NCI-H187 treated with DMSO at 0.1 percent for 48 hours (cell line): Measurements from ENCODE around the gene CTNNBIP1.
A peak's percentile ranks its signal among the peaks of the same experiment; 100 is the strongest.
"Not testable (repeated sequence)": the region's sequence is repeated elsewhere in the genome, so short reads cannot be mapped to it uniquely, and the experiment has no call there.

Experiments
- DNase-seq: peaks from one replicate; lab custom pipeline; 2025; lab: John Stamatoyannopoulos, UW

CTNNBIP1 gene

GRCh38 chr1:9910076-9910422 is at the start of gene CTNNBIP1:
Gene CTNNBIP1, minus strand, starts transcription at chr1:9910269. Its CDS starts 38,205 bp downstream, at chr1:9872064.
- no peak for DNase-seq

- DNase-seq, result no peak
Measured at GRCh38 chr1:9957726-9958125, 47.7 kb upstream of the CTNNBIP1 start.

- no peak for DNase-seq
Measured at GRCh38 chr1:9946315-9946714, 36.2 kb upstream of the CTNNBIP1 start.

- DNase-seq, result peak; percentile 50
Measured at GRCh38 chr1:9942939-9943788, 33.1 kb upstream of the CTNNBIP1 start, which contains the start of the genes LZIC and NMNAT1. Gene LZIC, minus strand, starts transcription at chr1:9943391. Its CDS starts 6,772 bp downstream, at chr1:9936619. Gene NMNAT1, plus strand, starts transcription at chr1:9943475. Its CDS starts 28,599 bp downstream, at chr1:9972074.

- no peak for DNase-seq
Measured at GRCh38 chr1:9942399-9942938, 32.4 kb upstream of the CTNNBIP1 start.

GRCh38 chr1:9929431-9930385 is 19.6 kb upstream of the CTNNBIP1 start:
- no peak for DNase-seq

GRCh38 chr1:9927259-9927658 is 17.2 kb upstream of the CTNNBIP1 start:
- DNase-seq, result no peak

- no peak for DNase-seq
Measured at GRCh38 chr1:9922342-9922741, 12.3 kb upstream of the CTNNBIP1 start.

GRCh38 chr1:9920606-9921005 is 10.5 kb upstream of the CTNNBIP1 start:
- no peak for DNase-seq

- no peak for DNase-seq
Measured at GRCh38 chr1:9917901-9918300, 7.8 kb upstream of the CTNNBIP1 start.

GRCh38 chr1:9917495-9917894 is 7.4 kb upstream of the CTNNBIP1 start:
- DNase-seq, result not testable (repeated sequence)

- DNase-seq, result no peak
Measured at GRCh38 chr1:9916452-9916851, 6.4 kb upstream of the CTNNBIP1 start.

- no peak for DNase-seq
Measured at GRCh38 chr1:9914610-9914937, 4.5 kb upstream of the CTNNBIP1 start.

- no peak for DNase-seq
Measured at GRCh38 chr1:9912264-9912936, 2.3 kb upstream of the CTNNBIP1 start.

- DNase-seq, result peak; percentile 86
Measured at GRCh38 chr1:9910423-9911178, 532 bp upstream of the CTNNBIP1 start.

GRCh38 chr1:9909234-9910046 is 629 bp downstream of the CTNNBIP1 start:
- DNase-seq, result no peak

GRCh38 chr1:9908871-9909233 is 1.2 kb downstream of the CTNNBIP1 start:
- DNase-seq, result no peak

GRCh38 chr1:9907441-9907840 is 2.6 kb downstream of the CTNNBIP1 start:
- DNase-seq, result no peak

GRCh38 chr1:9906466-9906865 is 3.6 kb downstream of the CTNNBIP1 start:
- no peak for DNase-seq

GRCh38 chr1:9905010-9905409 is 5.1 kb downstream of the CTNNBIP1 start:
- no peak for DNase-seq
